Prostate gland (tissue), 2 donors: Measurements from ENCODE around the gene BYSL. TPM values are rescaled to one million over a fixed set of nuclear protein-coding genes. Genes with fewer than 3 reads are reported as not detected.

ENCODE experiments used
- DNase-seq: peaks from one replicate; pipeline ENCODE4 v3.0.0-alpha.2; 2019; ENCODE audit warnings: low spot score
- H3K27ac ChIP-seq, 2 donors: fragments of 200-600 bp; sonication (generic); 2 replicates each; pipeline ENCODE4 v1.5.1; 2017 to 2019
- H3K27me3 ChIP-seq: fragments of 200-600 bp; sonication (generic); replicated peaks from 2 replicates; pipeline ENCODE4 v1.5.1; 2019; ENCODE audit not compliant: insufficient read depth
- H3K36me3 ChIP-seq, 2 donors: fragments of 200-600 bp; sonication (generic); 1 replicate in 1 of 2; 2 replicates in 1 of 2; pipeline versions ENCODE4 v1.5.1 to v1.8.1; 2017 to 2019
- H3K4me1 ChIP-seq: fragments of 200-600 bp; sonication (generic); replicated peaks from 2 replicates; pipeline ENCODE4 v1.5.1; 2019
- H3K4me3 ChIP-seq, 2 donors: fragments of 200-600 bp; sonication (generic); 2 replicates each; pipeline ENCODE4 v1.5.1; 2017 to 2019
- H3K9me3 ChIP-seq: fragments of 200-600 bp; sonication (generic); 2 replicates; pipeline ENCODE4 v1.5.1; 2017
- POLR2A ChIP-seq: fragments of 450-650 bp; IDR thresholded peaks from one replicate; pipeline ENCODE4 v1.6.1; 2016; ENCODE audit warnings: antibody characterized with exemption, mild to moderate bottlenecking
- POLR2AphosphoS5 ChIP-seq: sonication (generic); formaldehyde crosslinking; IDR thresholded peaks from one replicate; pipeline ENCODE4 v1.6.1; 2017; ENCODE audit warnings: antibody characterized with exemption
- WGBS: methylation state at CpG from one replicate; pipeline ENCODE4 v1.1.5; 2018; 5-methylcytosine and 5-hydroxymethylcytosine counted together
- intact Hi-C: fragments of 100-400 bp; cut with DNase I; formaldehyde crosslinking; loops from one replicate; pipeline ENCODE4 v1.14.2; 2022
- total RNA-seq, 2 donors: library from RNA; depleted of rRNA; stranded (reverse); fragments of >200 nt; gene quantifications; one replicate each; pipeline ENCODE4 v1.1.0, GENCODE V29; 2016
- TF ChIP-seq, protein P1 (sequence below), 4 experiments: fragments of 200-600 bp in 2 of 4; fragments of 450-650 bp in 2 of 4; sonication (generic) in 2 of 4; IDR thresholded peaks; 1 replicate in 3 of 4; 2 replicates in 1 of 4; pipeline ENCODE4 v1.5.1; 2016 to 2019; ENCODE audit warnings: antibody characterized with exemption in 4 of 4, mild to moderate bottlenecking in 2 of 4, moderate library complexity in 2 of 4

BYSL gene
- total RNA-seq, 2 donors from 2014 or later = 9.5 to 12.6 TPM

DNA sequence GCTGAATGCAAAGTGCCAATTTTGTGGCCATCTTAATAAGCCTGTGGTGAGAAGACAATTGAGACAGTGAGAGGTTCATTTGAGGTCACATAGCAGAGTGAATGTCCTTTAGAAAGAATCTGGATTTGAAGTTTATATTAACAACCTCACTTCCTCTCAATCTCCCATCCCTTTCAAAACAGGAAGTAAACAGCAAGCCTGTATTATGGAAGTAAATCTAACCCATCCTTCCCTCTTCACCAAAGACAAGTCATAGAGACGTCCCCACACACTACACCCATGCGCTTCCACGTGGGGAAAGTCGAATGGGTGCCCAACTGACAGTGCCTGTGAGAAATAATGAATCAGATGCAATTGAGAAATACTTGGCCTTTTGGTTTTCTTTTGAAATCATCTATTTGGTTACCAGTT, 49.1 kb downstream of the BYSL start:
- Histone ChIP-seq H3K27ac (no peak overlapping the region), H3K4me1 (no peaks in the 10 kb centered on the region), H3K9me3 (no peaks in the 10 kb centered on the region), H3K36me3 (no peaks in the 10 kb centered on the region), H3K27me3 (no peaks in the 10 kb centered on the region), H3K4me3 (no peak overlapping the region)
- no peak for DNase-seq
- WGBS = 64% methylated on average over 4 of the region's 4 CpGs
- intact Hi-C loops = no loop called here
- TF ChIP-seq POLR2AphosphoS5 = no peak
- TF ChIP-seq, protein P1, sequence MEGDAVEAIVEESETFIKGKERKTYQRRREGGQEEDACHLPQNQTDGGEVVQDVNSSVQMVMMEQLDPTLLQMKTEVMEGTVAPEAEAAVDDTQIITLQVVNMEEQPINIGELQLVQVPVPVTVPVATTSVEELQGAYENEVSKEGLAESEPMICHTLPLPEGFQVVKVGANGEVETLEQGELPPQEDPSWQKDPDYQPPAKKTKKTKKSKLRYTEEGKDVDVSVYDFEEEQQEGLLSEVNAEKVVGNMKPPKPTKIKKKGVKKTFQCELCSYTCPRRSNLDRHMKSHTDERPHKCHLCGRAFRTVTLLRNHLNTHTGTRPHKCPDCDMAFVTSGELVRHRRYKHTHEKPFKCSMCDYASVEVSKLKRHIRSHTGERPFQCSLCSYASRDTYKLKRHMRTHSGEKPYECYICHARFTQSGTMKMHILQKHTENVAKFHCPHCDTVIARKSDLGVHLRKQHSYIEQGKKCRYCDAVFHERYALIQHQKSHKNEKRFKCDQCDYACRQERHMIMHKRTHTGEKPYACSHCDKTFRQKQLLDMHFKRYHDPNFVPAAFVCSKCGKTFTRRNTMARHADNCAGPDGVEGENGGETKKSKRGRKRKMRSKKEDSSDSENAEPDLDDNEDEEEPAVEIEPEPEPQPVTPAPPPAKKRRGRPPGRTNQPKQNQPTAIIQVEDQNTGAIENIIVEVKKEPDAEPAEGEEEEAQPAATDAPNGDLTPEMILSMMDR (IDR thresholded peaks at IDR 0.05) = no peak
- TF ChIP-seq POLR2A = no peak

DNA sequence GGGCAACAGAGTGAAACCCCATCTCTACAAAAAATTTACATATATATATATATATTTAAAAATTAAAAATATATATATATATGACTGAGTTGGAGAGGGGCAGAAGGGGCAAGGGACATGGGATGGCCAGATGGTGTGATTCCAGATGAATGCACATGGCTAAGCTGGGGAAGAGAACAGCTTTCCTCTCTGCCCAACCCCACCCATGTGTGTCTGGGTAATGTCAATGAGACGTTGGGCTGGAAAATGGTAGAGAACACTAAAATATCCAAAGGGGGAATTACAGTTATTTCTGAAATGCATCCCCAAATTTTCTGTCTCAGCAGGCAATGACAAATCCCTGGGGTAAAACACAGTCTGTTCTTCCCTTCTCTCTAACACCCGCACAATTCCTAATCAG, 51.5 kb downstream of the BYSL start:
- no peak for TF ChIP-seq POLR2A
- TF ChIP-seq POLR2AphosphoS5 = no peak
- TF ChIP-seq, protein P1 (IDR thresholded peaks at IDR 0.05) = no peak
- no peaks in the 10 kb centered on the region for H3K4me1 ChIP-seq
- no peak overlapping the region for H3K27ac ChIP-seq
- H3K9me3 ChIP-seq = no peaks in the 10 kb centered on the region
- no peak overlapping the region for H3K4me3 ChIP-seq
- no peak for DNase-seq
- no peaks in the 10 kb centered on the region for H3K27me3 ChIP-seq
- intact Hi-C loops = no loop called here
- WGBS = 69% methylated on average over 2 of the region's 2 CpGs
- no peaks in the 10 kb centered on the region for H3K36me3 ChIP-seq

DNA sequence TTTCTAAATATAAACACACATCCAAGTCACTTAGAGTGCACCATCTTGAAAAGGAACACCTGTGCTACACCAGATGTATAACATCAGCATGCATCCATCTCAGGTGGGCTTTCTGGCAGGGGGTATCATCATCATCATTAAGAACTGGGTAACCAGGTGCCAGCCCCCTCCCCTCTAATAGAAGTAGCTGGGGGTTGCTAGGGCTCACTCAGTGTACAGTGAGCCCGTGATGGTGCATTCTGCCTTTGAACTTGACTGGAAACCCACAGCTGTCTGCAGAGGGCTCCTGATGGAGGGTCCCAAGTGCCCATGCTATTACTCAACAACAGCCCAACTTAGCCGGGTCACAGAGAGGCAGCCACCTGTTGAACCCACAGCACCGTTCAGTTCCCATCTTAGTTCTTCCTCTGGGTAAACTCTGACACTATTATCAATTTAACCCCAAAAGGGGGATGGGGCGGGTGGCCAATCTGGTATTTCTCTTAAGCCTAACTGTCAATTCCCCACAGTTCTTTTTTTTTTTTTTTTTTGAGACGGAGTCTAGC, 53.1 kb downstream of the BYSL start:
- Histone ChIP-seq H3K27me3 (no peaks in the 10 kb centered on the region), H3K27ac (no peak overlapping the region), H3K36me3 (no peaks in the 10 kb centered on the region), H3K4me3 (no peak overlapping the region), H3K9me3 (no peaks in the 10 kb centered on the region), H3K4me1 (no peaks in the 10 kb centered on the region)
- 94% methylated on average over 5 of the region's 5 CpGs for WGBS
- TF ChIP-seq POLR2A (no peak), POLR2AphosphoS5 (no peak)
- TF ChIP-seq, protein P1 (IDR thresholded peaks at IDR 0.05) = no peak
- intact Hi-C loops = no loop called here
- DNase-seq = no peak

DNA sequence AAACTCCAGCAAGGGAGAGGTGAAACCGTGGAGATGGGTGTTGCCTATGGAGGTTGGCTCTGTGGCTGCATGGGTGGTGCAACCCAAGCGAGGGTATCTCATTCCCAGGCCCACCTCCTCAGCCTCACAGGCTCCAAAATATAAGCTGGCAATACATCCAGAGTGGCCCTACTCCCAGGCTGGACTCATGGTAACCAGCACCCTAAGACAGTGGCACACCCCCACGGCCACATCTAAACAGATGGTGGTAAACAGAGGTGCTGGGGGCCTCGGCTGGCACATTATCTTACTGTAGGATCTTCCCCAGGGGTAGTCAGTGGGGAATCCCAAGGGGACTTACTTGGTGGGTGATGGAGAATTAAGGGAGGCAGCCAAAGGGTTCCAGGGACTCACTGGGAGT, 54.0 kb downstream of the BYSL start:
- Histone ChIP-seq H3K27ac (no peak overlapping the region), H3K9me3 (no peaks in the 10 kb centered on the region), H3K27me3 (no peaks in the 10 kb centered on the region), H3K4me1 (no peaks in the 10 kb centered on the region), H3K36me3 (no peaks in the 10 kb centered on the region), H3K4me3 (no peak overlapping the region)
- TF ChIP-seq POLR2AphosphoS5 (no peak), POLR2A (no peak)
- TF ChIP-seq, protein P1 (IDR thresholded peaks at IDR 0.05) = no peak
- intact Hi-C loops = no loop called here
- DNase-seq = no peak
- WGBS = 77% methylated on average over 4 of the region's 4 CpGs

DNA sequence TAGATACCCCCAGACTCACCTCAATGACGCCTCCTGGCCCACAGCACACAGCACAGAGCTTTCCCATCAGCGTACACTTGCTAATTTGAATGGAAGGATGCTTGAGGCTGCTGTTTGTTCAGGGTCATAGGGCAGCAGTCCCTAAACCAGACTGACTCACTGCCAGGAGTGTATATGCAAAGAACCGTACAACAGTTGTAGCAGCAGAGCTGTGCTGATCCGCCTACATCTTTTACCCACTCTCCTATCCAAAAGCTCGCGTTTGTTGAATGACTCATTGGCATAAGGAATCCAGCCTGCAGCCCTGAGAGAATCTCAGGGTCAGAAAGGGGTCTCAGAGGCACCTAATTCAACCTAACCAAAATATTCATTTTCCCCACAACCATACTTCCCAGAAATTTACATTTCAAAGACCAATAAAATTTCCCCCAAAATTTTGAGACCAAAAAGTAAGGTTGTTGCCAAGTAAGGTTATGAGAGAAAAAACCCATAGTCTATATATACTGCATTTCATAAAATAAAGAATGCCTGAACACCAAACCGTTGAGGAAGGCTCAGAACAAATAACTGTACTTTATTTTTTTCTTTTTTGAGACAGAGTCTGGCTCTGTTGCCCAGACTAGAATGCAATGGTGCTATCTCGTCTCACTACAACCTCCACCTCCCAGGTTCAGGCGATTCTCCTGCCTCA, 55.6 kb downstream of the BYSL start:
- no peaks in the 10 kb centered on the region for H3K4me1 ChIP-seq
- DNase-seq = no peak
- H3K36me3 ChIP-seq = no peaks in the 10 kb centered on the region
- WGBS = 70% methylated on average over 9 of the region's 9 CpGs
- H3K27me3 ChIP-seq = no peaks in the 10 kb centered on the region
- no peaks in the 10 kb centered on the region for H3K9me3 ChIP-seq
- H3K4me3 ChIP-seq = no peak overlapping the region
- no peak overlapping the region for H3K27ac ChIP-seq
- TF ChIP-seq, protein P1 (IDR thresholded peaks at IDR 0.05) = no peak
- no peak for TF ChIP-seq POLR2A
- no peak for TF ChIP-seq POLR2AphosphoS5
- intact Hi-C loops = no loop called here
